HFFc6 (cell line): ENCODE data around the gene KCNC1. TPM values are rescaled to one million over a fixed set of nuclear protein-coding genes. Genes with fewer than 3 reads are reported as not detected.
A peak's percentile ranks its signal among the peaks of the same experiment; 100 is the strongest.

Experiments used
- DNase-seq: peaks from one replicate; pipeline ENCODE4 v3.0.0-alpha.2; 2018
- H3K27ac Mint-ChIP-seq: 2 replicates; pipeline ENCODE4 v1.8.0; 2020; ENCODE audit warnings: mild to moderate bottlenecking, mixed read lengths
- H3K27me3 Mint-ChIP-seq: 2 replicates; pipeline ENCODE4 v1.8.0; 2021; ENCODE audit warnings: mild to moderate bottlenecking, moderate library complexity, mixed read lengths; ENCODE audit not compliant: insufficient read depth
- H3K36me3 Mint-ChIP-seq: 2 replicates; pipeline ENCODE4 v1.8.0; 2021; ENCODE audit warnings: low read depth, mixed read lengths
- H3K4me1 Mint-ChIP-seq: 2 replicates; pipeline ENCODE4 v1.8.0; 2020; ENCODE audit warnings: low read depth, mixed read lengths
- H3K4me3 Mint-ChIP-seq: 2 replicates; pipeline ENCODE4 v1.8.0; 2020; ENCODE audit warnings: mild to moderate bottlenecking, moderate library complexity, mixed read lengths
- H3K9me3 Mint-ChIP-seq: 2 replicates; pipeline ENCODE4 v1.8.0; 2020; ENCODE audit warnings: mild to moderate bottlenecking, mixed read lengths
- CTCF ChIP-seq: fragments of 200-600 bp; sonication (generic); IDR thresholded peaks from 2 replicates; pipeline ENCODE4 v1.5.0; 2021; ENCODE audit warnings: antibody characterized with exemption, mild to moderate bottlenecking
- total RNA-seq, 6 experiments: library from RNA; stranded (reverse); fragmentation: NEBNext Ultra II Directional; extraction: Animal tissue kit (Norgen Biotek cat#: 25700); gene quantifications; 2 replicates in 1 of 6; 3 replicates in 5 of 6; pipeline ENCODE4 v1.2.3, GENCODE V29; 2021

KCNC1 gene
- total RNA-seq, 6 experiments from 2014 or later = not detected

GRCh38 chr11:17730608-17731462 is 3.7 kb upstream of the KCNC1 start:
- Mint-ChIP-seq H3K4me3 (no peak overlapping the region), H3K27ac (no peak overlapping the region), H3K9me3 (no peaks in the 10 kb centered on the region), H3K27me3 (peaks cover 31% of the 10 kb centered on the region), H3K36me3 (no peaks in the 10 kb centered on the region), H3K4me1 (no peaks in the 10 kb centered on the region)
- TF ChIP-seq CTCF = peak; percentile 85
- DNase-seq = peak; percentile 64

GRCh38 chr11:17733261-17733660 is 1.3 kb upstream of the KCNC1 start:
- no peak overlapping the region for H3K27ac Mint-ChIP-seq
- no peaks in the 10 kb centered on the region for H3K36me3 Mint-ChIP-seq

GRCh38 chr11:17734986-17735817 is 621 bp downstream of the KCNC1 start:
- H3K4me1 Mint-ChIP-seq = no peaks in the 10 kb centered on the region
- no peak overlapping the region for H3K4me3 Mint-ChIP-seq
- H3K27me3 Mint-ChIP-seq = peaks cover 26% of the 10 kb centered on the region
- DNase-seq = peak; percentile 38
- H3K27ac Mint-ChIP-seq = no peak overlapping the region
- H3K9me3 Mint-ChIP-seq = no peaks in the 10 kb centered on the region
- no peak for TF ChIP-seq CTCF
- H3K36me3 Mint-ChIP-seq = no peaks in the 10 kb centered on the region

More at GRCh38 chr11:17733261-17733660, 1.3 kb upstream of the KCNC1 start:
- DNase-seq = no peak
- no peak overlapping the region for H3K4me3 Mint-ChIP-seq
- TF ChIP-seq CTCF = no peak
- no peaks in the 10 kb centered on the region for H3K4me1 Mint-ChIP-seq
- peaks cover 33% of the 10 kb centered on the region for H3K27me3 Mint-ChIP-seq
- no peaks in the 10 kb centered on the region for H3K9me3 Mint-ChIP-seq

GRCh38 chr11:17735818-17736578 is 1.4 kb downstream of the KCNC1 start:
- H3K27me3 Mint-ChIP-seq = peaks cover 25% of the 10 kb centered on the region
- peak; percentile 58 for TF ChIP-seq CTCF
- no peak for DNase-seq
- H3K27ac Mint-ChIP-seq = no peak overlapping the region
- no peaks in the 10 kb centered on the region for H3K4me1 Mint-ChIP-seq
- no peak overlapping the region for H3K4me3 Mint-ChIP-seq
- no peaks in the 10 kb centered on the region for H3K9me3 Mint-ChIP-seq
- no peaks in the 10 kb centered on the region for H3K36me3 Mint-ChIP-seq

GRCh38 chr11:17736579-17736893 is 2.0 kb downstream of the KCNC1 start:
- Mint-ChIP-seq H3K27me3 (peaks cover 27% of the 10 kb centered on the region), H3K4me3 (no peak overlapping the region), H3K4me1 (no peaks in the 10 kb centered on the region), H3K36me3 (no peaks in the 10 kb centered on the region), H3K9me3 (no peaks in the 10 kb centered on the region), H3K27ac (no peak overlapping the region)
- DNase-seq = no peak
- TF ChIP-seq CTCF = no peak
